Measurements from ENCODE around the gene GFAP.

Gene GFAP

GRCh38 chr17:44917456-44917855, 2.2 kb upstream of the GFAP start:
- Histone ChIP-seq H3K36me3 (no peaks in the 10 kb centered on the region; the same call in 1 of the 2 replicates), H3K9me3 (no peaks in the 10 kb centered on the region), H3K4me1 (peaks cover 28% of the 10 kb centered on the region), H3K4me3 (ENCODE audit: low read depth, low read length) (no peak overlapping the region), H3K27me3 (no peaks in the 10 kb centered on the region)
- TF ChIP-seq CTCF (IDR thresholded peaks at IDR 0.05; ENCODE audit: low read depth, low read length) = no peak
- DNase-seq = no peak

GRCh38 chr17:44916781-44917241, 1.5 kb upstream of the GFAP start:
- H3K4me3 ChIP-seq (ENCODE audit: low read depth, low read length) = no peak overlapping the region
- TF ChIP-seq CTCF (IDR thresholded peaks at IDR 0.05; ENCODE audit: low read depth, low read length) = no peak
- H3K4me1 ChIP-seq = peaks cover 22% of the 10 kb centered on the region
- H3K27me3 ChIP-seq = no peaks in the 10 kb centered on the region
- H3K36me3 ChIP-seq = no peaks in the 10 kb centered on the region
- H3K9me3 ChIP-seq = no peaks in the 10 kb centered on the region
- DNase-seq = no peak

- no peaks in the 10 kb centered on the region for H3K36me3 ChIP-seq
- H3K27me3 ChIP-seq = no peaks in the 10 kb centered on the region
- H3K9me3 ChIP-seq = no peaks in the 10 kb centered on the region
- no peak overlapping the region for H3K4me3 ChIP-seq (ENCODE audit: low read depth, low read length)
- no peak for DNase-seq
- no peak for TF ChIP-seq CTCF (IDR thresholded peaks at IDR 0.05; ENCODE audit: low read depth, low read length)
- H3K4me1 ChIP-seq = peaks cover 21% of the 10 kb centered on the region
Measured at GRCh38 chr17:44915862-44916780, 821 bp upstream of the GFAP start.

GRCh38 chr17:44914698-44915271, 515 bp downstream of the GFAP start:
- Histone ChIP-seq H3K4me3 (ENCODE audit: low read depth, low read length) (no peak overlapping the region), H3K9me3 (no peaks in the 10 kb centered on the region), H3K27me3 (no peaks in the 10 kb centered on the region), H3K36me3 (no peaks in the 10 kb centered on the region), H3K4me1 (peaks cover 17% of the 10 kb centered on the region)
- no peak for TF ChIP-seq CTCF (IDR thresholded peaks at IDR 0.05; ENCODE audit: low read depth, low read length)
- no peak for DNase-seq

GRCh38 chr17:44914148-44914547, 1.2 kb downstream of the GFAP start:
- H3K9me3 ChIP-seq = no peaks in the 10 kb centered on the region
- no peaks in the 10 kb centered on the region for H3K36me3 ChIP-seq
- DNase-seq = no peak
- H3K4me3 ChIP-seq (ENCODE audit: low read depth, low read length) = no peak overlapping the region
- TF ChIP-seq CTCF (IDR thresholded peaks at IDR 0.05; ENCODE audit: low read depth, low read length) = no peak
- H3K4me1 ChIP-seq = peaks cover 16% of the 10 kb centered on the region
- no peaks in the 10 kb centered on the region for H3K27me3 ChIP-seq

- peaks cover 16% of the 10 kb centered on the region for H3K4me1 ChIP-seq
- DNase-seq = no peak
- TF ChIP-seq CTCF (IDR thresholded peaks at IDR 0.05; ENCODE audit: low read depth, low read length) = no peak
Measured at GRCh38 chr17:44913676-44914075, 1.6 kb downstream of the GFAP start.

More at GRCh38 chr17:44913676-44914075, 1.6 kb downstream of the GFAP start:
- no peaks in the 10 kb centered on the region for H3K9me3 ChIP-seq
- no peaks in the 10 kb centered on the region for H3K36me3 ChIP-seq
- no peak overlapping the region for H3K4me3 ChIP-seq (ENCODE audit: low read depth, low read length)
- H3K27me3 ChIP-seq = no peaks in the 10 kb centered on the region
